Activated CD4-positive, alpha-beta T cell treated with anti-CD3 and anti-CD28 coated beads, Interleukin-2, Interleukin-4, amounts not matched to agents 100 ng/mL and 50 ng/mL, durations not matched to agents 16 hours and 8 hours (primary cell): Measurements from ENCODE around the gene TBCE.
"Not testable (repeated sequence)": the region's sequence is repeated elsewhere in the genome, so short reads cannot be mapped to it uniquely, and the experiment has no call there.

Experiments
- DNase-seq: peaks from one replicate; pipeline ENCODE4 v3.0.0-alpha.2; 2020; ENCODE audit warnings: low spot score

The TBCE gene

DNA sequence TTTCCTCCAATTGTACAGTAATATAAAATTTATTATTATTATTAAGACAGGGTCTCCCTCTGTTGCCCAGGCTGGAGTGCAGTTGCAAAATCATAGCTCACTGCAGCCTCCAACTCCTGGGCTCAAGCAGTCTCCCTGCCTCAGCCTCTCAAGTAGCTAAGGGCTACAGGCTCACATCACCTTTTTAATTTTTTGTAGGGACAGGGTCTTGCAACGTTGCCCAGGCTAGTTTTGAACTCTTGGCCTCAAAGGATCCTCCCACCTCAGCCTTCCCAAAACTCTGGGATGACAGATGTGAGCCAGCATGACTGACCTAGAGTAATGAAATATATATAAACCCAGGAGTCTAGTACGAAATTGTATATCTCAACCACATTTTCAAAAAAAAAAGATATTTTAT is 87.9 kb downstream of the TBCE start:
- DNase-seq: no peak

- no peak for DNase-seq
These were observed 88.6 kb downstream of the TBCE start for GRCh38 chr1:235455823-235456222.

- not testable (repeated sequence) for DNase-seq
These were observed 90.6 kb downstream of the TBCE start for GRCh38 chr1:235457856-235458255.

DNA sequence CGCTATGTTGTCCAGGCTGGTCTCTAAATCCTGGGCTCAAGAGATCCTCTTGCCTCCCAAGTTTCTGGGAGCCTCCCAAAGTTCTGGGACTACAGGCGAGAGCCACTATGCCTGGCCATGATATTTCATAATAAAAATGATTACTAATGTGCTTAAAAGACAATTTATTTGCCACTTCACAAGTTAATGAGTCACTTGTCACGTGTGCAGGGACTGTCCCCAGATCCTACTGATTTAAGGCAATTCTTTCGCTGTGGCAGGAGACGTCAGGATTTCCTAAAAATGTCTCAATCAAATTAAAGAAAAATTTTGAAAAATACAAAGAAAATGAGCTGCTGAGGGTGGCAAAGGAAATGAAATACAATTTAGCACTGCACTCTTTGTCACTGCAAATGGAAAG is 93.5 kb downstream of the TBCE start:
- no peak for DNase-seq

DNA sequence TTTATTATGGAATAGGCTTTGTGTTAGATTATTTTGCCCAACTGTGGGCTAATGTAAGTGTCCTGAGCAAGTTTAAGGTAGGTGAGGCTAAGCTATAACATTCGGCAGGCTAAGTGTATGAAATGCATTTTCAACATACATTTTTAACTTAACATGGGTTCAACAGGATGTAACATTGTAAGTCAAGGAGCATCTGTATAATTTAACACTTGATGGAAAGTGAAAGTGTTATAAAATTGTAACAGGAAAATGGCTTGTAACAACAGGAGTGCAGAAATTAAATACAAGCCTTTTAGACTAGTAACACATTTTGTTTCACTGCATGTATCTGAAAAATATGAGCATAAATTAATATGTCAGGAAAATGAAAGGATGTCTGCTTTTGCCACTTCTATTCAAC is 94.7 kb downstream of the TBCE start:
- DNase-seq: no peak

DNA sequence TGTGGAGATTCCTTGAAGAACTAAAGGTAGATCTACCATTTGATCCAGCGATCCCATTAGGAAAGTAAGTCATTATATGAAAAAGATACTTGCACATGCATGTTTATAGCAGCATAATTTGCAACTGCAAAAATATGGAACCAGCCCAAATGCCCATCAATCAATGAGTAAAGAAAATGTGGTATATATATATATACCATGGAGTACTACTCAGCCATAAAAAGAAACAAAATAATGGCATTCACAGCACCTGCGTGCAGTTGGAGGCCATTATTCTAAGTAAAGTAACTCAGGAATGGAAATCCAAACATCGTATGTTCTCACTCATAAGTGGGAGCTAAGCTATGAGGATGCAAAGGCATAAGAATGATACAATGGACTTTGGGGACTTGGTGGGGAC is 95.6 kb downstream of the TBCE start:
- DNase-seq: not testable (repeated sequence)

GRCh38 chr1:235465066-235465465 is 97.8 kb downstream of the TBCE start:
- no peak for DNase-seq

DNA sequence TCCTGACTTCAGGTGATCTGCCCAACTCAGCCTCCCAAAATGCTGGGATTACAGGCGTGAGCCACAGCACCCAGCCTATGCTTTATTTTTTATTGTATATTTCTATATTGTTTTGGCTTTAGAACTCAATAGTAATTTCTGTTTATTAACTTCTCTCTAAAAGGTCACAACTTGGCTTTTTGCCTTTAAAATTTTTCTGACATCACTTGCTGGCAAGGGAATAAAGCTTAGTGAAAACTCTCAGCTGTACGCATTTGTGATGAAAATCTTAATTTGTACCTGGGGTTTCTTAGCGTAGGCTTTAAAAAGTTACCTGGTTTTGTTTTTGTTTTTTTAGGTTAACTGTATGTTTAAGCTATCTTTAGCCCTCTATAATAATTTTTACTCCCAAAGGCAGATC is 100.8 kb downstream of the TBCE start:
- DNase-seq: no peak

DNA sequence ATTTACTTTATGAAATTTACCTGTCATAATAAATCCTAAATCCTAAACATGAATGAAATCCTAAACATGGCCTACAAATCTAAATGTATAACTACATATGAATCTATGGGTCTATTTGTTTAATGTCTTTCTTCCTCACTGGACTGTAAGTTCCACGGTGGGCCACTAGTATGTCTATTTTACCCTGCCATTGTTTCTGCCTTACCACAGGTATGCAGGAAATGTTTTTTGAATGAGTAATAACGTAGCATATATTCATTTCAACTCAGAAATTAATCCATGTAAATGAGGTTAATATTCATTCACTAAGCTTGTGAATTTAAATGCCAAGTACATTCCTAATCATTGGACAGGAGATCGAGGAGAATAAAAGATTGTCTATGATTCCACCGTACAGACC is 101.7 kb downstream of the TBCE start:
- no peak for DNase-seq

- DNase-seq: not testable (repeated sequence)
These were observed 102.7 kb downstream of the TBCE start for GRCh38 chr1:235469897-235470296.

DNA sequence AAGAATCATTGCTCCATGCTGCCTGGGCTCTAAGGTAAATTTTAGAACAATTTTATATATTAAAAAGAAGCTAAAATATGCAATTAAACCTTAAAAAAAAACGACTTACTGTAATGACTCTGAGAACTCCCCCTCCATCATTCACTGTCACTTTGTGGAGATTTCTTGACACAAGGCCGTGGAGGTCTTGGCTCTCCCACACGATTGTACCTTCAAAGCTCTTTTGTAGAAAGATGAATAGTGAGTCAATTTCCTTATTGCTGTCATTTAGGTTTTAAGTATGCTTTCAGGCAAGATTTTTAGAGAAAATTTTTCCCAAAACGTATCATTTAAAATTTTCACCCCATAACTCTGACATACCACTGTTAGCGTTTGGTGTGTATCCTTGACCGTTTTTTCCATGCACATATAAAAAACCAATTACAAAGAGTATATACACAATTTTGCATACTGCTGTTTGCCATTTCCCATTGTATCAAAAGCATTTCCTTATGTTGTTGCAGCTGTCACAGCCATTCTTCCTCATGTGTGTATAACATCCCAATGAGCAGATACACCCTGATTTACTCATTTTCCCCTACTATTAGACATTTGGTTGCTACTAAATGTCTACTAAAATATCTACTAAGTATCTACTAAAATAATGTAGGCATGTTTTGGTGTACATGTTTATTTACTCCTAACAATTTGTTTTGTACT is 103.7 kb downstream of the TBCE start:
- DNase-seq: no peak

DNA sequence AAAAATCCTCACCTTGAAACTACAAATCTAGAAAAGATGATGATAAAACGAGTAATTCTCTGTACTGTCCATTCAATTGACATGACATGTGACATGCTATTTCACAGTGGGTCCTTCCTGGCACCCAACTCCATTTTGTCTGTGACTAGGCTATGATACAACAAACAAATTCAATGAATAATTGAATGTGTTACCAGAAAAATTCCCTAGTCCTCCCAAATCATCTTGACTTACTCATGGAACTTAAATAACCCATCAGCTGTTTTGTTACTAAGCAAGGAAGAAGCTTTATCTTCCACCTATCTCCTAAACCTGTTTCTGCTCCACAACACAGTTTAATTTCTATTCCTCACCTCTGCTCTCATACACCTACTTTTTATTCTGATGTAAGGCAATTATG is 106.6 kb downstream of the TBCE start:
- DNase-seq: no peak

DNA sequence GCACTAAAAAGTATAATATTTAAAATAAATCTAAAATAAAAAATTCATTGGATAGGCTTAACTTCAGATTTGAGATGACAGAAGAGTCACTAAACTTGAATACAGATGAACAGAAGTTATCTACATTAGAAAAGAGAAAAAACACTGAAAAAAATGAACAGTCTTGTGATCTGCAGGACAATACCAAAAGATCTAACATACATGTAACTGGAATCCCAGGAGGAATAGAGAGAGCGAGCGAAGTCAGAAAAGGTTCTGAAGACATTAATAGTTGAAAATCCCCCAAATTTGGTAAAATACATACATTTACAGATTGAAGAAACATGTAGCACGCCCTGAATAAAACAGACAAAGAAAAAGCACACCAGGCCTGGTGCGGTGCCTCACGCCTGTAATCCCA is 115.9 kb downstream of the TBCE start:
- no peak for DNase-seq

GRCh38 chr1:235485558-235485957 is 118.3 kb downstream of the TBCE start:
- no peak for DNase-seq

DNA sequence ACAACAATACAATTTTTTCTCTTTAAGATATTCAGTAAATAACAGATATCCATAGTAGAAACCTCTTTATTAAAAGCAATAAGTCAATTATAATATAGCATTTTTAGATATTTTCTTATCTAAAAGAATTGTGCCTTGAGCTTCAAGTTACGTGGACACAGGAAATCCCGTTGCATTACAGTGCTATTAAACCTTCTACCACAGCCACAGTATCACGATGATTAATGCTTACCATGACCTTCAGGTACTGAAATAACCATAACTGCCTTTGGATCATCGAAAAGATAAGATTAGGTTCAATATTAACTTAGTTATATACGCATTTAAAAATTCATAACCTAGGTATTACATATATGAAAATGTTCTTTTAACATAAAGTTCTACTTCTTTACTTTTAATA is 119.1 kb downstream of the TBCE start:
- no peak for DNase-seq

DNA sequence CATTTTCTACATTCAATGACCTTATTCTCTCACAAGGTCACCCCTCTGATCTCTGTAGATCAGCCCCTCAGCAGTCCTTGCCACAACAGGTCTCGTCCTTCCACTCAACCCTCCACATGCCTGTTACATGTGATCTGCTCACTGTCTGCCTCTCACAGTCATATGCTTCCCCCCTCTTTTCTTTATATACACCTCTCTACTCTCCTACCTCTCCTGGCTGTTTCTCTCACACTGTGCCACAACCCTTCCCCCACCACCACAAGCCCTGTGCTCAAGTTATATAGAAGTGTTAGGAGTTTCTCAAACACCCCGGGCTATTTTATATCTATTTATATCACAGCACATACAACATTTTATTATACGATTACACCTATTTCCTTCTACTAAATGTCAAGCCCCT is 124.4 kb downstream of the TBCE start:
- no peak for DNase-seq

DNA sequence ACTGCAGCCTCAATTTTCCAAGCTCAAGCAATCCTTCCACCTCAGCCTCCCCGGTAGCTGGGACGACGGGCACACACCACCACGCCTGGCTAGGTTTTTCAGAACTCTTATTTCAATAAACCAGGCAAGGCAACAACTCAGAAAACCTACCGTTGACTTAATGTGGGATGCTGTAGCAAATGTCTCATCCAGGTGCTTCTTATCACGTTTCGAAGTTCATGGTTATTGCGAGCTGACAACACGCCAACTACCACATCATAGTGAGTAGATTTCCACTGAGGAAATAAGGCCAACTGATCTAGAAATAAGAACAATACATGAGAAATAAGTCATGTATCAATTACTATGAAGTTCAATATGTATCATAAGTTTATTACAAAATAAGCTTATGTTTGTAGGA is 127.3 kb downstream of the TBCE start:
- no peak for DNase-seq

DNA sequence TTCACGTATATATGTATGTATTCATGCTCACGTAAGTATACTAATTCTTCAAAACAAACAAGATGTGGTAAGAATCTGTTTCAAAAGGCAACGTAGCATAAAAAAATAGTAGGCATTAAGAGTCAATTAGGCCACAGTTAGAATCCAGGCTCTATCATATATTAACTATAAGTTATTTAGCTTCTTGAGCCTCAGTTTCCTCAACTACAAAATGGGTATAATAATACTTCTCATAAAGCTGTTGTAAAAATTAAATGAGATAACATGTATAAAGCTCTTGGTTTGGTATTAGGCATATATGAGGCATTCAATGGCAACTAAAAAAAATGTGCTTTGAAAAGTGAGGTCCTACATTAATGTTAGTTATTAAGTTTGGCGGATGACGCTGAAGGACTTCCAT is 127.8 kb downstream of the TBCE start:
- no peak for DNase-seq

DNA sequence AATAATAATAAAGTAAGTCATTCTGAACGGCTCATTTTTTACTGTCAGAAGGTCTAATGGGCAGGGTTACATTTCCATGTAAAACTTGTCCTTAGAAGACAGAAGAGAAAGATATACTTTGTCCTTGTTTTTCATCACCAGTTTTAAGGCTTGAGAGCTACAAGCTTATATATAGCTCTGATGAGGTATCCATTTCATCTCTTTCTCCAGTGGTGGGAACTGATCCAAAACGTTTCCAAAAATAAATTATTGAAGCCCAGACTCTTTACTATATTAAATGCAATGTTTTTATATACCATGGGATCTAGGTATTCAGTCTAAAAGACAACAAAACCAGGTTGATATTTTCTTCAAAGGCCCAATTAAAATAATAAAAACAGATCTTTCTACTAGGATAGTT is 128.3 kb downstream of the TBCE start:
- no peak for DNase-seq

DNA sequence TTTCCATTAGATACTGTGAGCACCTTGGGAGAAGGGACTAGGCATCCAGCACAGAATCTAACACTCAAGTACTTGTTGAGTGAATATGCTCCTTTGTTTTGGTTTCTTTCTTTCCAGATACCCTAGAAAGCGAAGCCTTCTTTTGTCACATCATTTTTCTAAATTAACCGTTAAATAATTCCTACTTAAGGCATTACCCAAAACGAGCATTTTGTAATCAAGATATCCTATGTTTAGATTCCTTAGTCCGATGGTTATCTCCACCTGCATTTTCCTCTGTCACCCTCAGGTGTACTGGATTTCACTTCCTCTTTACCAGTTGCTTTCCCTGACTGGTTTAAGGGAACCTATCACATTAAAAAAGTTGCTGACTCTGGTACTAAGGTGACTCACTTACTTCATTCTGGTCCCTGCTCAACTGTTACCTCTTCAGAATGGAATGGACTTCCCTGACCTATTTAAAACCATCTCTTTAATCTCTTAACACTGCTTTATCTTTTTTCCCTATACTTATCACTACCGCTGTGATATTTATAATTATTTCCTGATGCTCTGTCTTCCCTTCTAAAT is 133.8 kb downstream of the TBCE start:
- no peak for DNase-seq
